ENCODE data around the gene SGSH.
"Not testable (repeated sequence)": the region's sequence is repeated elsewhere in the genome, so short reads cannot be mapped to it uniquely, and the experiment has no call there.

SGSH gene

GRCh38 chr17:80253631-80254395 is 33.7 kb upstream of the SGSH start:
- no peak for DNase-seq

GRCh38 chr17:80252871-80253270 is 32.7 kb upstream of the SGSH start:
- peak; percentile 20 to 49 for DNase-seq

- no peak for DNase-seq
Measured at GRCh38 chr17:80251966-80252365, 31.8 kb upstream of the SGSH start.

- no peak for DNase-seq
Measured at GRCh38 chr17:80248894-80249710, 29.0 kb upstream of the SGSH start.

- DNase-seq, result no peak
Measured at GRCh38 chr17:80248001-80248893, 28.1 kb upstream of the SGSH start.

GRCh38 chr17:80247561-80247960 is 27.4 kb upstream of the SGSH start:
- DNase-seq, result no peak

GRCh38 chr17:80246726-80247125 is 26.6 kb upstream of the SGSH start:
- DNase-seq, result no peak

GRCh38 chr17:80246266-80246681 is 26.1 kb upstream of the SGSH start:
- no peak for DNase-seq

- DNase-seq, result no peak
Measured at GRCh38 chr17:80245566-80246265, 25.6 kb upstream of the SGSH start.

- no peak for DNase-seq
Measured at GRCh38 chr17:80244871-80245509, 24.9 kb upstream of the SGSH start.

- not testable (repeated sequence) for DNase-seq
Measured at GRCh38 chr17:80244448-80244847, 24.3 kb upstream of the SGSH start.

- DNase-seq, result no peak
Measured at GRCh38 chr17:80243526-80244433, 23.6 kb upstream of the SGSH start.

- DNase-seq, result no peak
Measured at GRCh38 chr17:80242505-80242904, 22.4 kb upstream of the SGSH start.

GRCh38 chr17:80237386-80237785 is 17.3 kb upstream of the SGSH start:
- DNase-seq, result no peak

GRCh38 chr17:80236911-80237310 is 16.8 kb upstream of the SGSH start:
- no peak for DNase-seq

- DNase-seq, result no peak
Measured at GRCh38 chr17:80233202-80233601, 13.1 kb upstream of the SGSH start.

GRCh38 chr17:80232438-80232837 is 12.3 kb upstream of the SGSH start:
- no peak for DNase-seq

- DNase-seq, result no peak
Measured at GRCh38 chr17:80229011-80229410, 8.9 kb upstream of the SGSH start.

GRCh38 chr17:80228477-80228876 is 8.3 kb upstream of the SGSH start:
- no peak for DNase-seq

- DNase-seq, result no peak
Measured at GRCh38 chr17:80227666-80228065, 7.5 kb upstream of the SGSH start.

GRCh38 chr17:80227156-80227555 is 7.0 kb upstream of the SGSH start:
- no peak for DNase-seq

Data from bone marrow (tissue), 2 donors.